GM18909 (cell line): ENCODE results near the gene EPHA8.

Experiments used
- ATAC-seq: cut with Tn5 transposase; IDR thresholded peaks from one replicate; pipeline ENCODE4 v1.9.1; 2021; ENCODE audit warnings: mild to moderate bottlenecking; ENCODE audit not compliant: unreplicated experiment, poor library complexity

EPHA8 gene

DNA sequence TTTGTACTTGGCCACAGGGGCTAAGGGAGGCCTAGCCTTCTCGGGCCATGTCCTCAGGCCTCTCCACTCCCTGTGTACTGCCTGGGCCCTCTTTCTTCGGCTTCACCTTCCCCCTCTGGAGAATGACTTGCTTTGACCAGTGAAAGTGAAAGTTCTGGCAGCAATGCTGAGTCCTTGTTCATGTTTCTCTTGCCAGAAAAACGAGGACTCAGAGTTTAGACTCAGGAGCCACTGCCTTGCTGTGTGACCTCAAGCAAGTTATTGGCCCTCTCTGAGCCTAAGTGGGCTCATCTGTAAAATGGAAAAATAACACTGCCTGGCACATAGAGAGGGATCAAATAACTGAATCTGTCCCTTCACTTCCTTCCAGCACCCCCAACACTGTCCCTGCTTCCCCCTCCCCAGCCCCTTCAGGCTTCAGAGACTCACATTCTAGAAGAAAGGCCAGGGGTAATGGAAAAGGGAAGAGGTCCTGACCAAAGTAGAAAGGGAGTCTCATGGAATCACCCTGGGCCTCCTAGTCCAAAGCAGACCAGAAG, 74.7 kb downstream of the EPHA8 start:
- ATAC-seq = no peak

DNA sequence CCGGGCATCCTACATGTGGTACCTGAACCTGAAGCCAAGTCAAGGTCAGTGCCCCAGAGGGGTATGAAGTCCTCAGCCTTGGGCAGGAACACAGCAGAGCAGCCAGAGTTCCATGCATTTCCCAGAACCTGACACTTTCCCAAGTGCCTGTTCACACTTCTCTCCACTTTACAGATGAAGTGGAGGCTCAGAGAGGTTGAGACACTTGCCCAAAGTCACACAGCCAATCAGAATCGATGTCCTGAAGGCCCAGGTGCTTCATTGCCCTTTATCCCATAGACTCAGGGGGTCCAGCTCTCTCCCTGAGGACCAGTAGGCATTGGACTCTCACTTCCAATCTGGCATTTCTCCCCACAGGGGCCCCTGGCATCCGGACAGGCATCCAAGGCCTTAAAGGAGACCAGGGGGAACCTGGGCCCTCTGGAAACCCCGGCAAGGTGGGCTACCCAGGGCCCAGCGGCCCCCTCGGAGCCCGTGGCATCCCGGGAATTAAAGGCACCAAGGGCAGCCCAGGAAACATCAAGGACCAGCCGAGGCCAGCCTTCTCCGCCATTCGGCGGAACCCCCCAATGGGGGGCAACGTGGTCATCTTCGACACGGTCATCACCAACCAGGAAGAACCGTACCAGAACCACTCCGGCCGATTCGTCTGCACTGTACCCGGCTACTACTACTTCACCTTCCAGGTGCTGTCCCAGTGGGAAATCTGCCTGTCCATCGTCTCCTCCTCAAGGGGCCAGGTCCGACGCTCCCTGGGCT, 75.4 kb downstream of the EPHA8 start:
- ATAC-seq = no peak

DNA sequence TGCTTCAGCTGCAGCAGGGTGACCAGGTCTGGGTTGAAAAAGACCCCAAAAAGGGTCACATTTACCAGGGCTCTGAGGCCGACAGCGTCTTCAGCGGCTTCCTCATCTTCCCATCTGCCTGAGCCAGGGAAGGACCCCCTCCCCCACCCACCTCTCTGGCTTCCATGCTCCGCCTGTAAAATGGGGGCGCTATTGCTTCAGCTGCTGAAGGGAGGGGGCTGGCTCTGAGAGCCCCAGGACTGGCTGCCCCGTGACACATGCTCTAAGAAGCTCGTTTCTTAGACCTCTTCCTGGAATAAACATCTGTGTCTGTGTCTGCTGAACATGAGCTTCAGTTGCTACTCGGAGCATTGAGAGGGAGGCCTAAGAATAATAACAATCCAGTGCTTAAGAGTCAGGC, 76.0 kb downstream of the EPHA8 start:
- no peak for ATAC-seq

DNA sequence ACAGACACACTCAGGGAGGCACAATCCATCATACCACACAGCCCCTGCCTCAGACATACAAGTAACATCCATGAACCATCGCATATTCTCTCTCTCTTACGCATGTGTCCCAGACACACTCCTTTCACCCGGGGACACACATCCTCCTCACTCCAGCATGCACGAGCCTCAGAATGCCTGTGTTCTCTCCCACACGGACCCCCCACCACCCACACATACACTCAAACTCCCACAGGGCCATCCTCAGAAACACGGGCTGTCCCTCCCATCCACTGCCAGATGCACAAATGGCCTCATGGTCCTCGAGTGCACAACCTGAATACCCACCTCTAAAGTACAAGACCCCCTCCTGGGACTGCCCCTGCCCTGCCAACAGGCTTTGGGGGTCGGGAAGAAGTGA, 78.0 kb downstream of the EPHA8 start:
- ATAC-seq = no peak

DNA sequence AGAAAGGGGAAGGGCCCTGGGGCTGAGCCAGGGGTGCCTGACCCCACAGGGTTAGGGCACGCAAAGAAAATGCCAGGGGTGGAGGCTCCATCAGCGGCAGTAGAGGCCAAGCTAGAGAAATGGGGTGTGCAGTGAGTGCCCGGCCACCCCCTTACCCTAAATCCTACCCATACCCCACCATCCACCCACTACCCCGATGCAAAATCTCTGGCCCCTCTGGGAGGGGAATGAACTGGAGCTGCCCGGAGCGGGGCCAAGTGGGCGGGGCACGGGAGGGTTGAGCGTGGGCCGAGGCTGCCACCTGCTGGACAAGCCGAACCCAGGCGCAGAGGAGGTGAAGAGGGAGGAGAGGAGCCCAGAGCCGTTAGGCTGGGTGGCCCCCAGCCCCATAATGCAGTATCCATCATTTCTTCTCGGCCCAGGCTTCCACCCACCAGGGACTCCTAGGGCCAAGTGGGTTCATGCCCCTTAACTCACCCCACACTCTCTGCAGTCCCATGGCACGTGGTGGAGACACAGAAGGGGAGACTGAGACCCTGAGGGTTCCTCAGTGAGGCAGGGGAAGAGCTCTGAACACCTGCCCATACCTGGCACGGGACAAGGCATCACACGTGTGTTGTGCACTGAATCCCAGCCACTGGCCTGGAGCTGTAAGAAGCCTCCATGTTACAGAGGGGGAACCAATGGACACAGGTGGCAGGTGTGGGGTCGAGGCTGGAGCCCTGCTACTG, 78.8 kb downstream of the EPHA8 start:
- ATAC-seq = no peak

DNA sequence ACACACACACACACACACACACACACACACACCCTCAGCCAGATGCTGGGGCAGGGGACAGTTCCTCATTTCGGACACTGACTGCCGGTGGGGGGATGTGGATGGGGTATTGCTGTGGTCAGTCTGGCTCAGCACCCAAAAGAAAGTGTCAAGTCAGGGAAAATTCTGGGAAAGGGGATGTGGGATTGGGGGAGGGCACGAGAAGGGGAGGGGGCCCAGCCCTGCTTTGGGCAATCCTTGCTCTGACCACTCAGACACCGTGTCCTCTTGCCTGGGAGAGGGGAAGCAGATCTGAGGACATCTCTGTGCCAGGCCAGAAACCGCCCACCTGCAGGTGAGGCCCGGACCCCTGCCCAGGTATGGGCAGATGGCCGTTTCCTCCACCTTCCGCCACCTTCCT, 80.1 kb downstream of the EPHA8 start, which contains the start of gene C1QC:
TSS of gene C1QC (plus strand) at position 253 of the 400 bp plus-strand sequence. CDS start 391 bp downstream, outside the sequence.
- ATAC-seq = no peak

DNA sequence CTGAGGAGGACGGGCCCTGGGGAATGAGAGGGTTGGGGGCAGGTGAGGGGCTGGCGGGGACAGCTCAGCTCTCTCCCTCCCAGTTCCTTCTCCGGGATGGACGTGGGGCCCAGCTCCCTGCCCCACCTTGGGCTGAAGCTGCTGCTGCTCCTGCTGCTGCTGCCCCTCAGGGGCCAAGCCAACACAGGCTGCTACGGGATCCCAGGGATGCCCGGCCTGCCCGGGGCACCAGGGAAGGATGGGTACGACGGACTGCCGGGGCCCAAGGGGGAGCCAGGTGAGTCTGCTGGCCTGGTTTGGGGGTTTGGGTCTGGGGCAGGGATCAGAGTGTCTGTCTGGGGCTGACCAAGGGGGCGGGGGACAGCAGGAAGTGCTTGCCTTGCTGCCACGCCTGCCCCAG, 80.6 kb downstream of the EPHA8 start:
- no peak for ATAC-seq

DNA sequence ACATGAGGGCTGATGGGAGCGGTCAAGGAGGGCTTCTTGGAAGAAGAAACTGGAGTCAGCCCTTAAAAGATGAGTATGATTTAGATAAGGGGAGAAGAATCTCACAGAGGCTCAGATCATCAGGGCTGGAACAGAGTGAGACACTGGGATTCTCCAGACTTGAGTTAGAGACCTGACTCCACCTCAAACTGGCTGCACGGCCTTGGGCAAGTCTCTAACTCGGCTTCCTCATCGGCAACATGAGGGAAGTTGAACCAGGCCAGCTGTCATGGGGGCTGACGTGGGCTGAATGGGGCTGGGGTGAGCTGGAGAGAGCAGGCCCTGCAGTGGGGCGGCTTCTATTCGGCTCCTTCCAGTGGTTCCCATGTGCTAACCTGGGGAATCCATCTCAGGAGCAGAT, 82.6 kb downstream of the EPHA8 start:
- no peak for ATAC-seq

DNA sequence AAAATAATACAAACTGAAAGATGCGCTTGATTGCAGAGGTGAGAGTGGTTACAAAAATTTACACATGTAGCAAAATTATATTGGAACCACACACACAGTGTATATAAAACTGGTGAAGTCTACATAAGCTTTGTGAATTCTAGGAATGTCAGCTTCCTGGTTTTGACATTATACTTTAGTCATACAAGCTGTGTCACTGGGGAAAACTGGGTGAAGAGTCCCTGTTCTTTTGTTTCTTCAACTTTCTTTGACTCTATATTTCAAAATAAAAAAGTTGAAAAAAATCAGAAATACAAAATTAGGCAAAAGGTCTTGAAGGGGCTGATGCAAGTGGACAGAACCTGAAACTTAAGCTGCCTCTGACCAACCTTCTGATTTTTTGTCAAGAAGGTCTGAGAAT, 83.1 kb downstream of the EPHA8 start:
- ATAC-seq = no peak

DNA sequence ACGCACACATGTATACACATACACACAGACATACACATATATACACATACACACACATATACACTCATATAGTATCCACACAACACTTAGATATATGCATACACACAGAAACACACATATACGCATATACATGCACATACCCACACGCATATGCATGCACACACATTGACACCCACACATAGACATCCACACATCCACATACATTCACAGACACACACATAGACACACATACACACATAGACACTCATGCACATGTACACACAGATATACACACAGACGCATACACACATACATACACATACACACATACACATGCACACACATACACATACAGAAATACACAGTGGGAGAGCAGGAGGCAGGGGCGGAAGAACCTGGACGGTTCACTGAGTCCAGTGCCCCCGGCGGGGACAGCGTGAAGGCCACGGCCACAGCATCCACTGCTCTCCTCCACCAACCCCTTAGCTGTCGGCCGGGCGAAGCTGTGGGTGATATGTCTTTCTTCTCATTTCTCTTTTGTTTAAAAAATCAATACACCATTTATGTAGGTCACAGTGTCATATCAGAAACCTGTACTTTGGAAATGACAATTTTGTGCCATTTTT, 86.9 kb downstream of the EPHA8 start:
- ATAC-seq = no peak

DNA sequence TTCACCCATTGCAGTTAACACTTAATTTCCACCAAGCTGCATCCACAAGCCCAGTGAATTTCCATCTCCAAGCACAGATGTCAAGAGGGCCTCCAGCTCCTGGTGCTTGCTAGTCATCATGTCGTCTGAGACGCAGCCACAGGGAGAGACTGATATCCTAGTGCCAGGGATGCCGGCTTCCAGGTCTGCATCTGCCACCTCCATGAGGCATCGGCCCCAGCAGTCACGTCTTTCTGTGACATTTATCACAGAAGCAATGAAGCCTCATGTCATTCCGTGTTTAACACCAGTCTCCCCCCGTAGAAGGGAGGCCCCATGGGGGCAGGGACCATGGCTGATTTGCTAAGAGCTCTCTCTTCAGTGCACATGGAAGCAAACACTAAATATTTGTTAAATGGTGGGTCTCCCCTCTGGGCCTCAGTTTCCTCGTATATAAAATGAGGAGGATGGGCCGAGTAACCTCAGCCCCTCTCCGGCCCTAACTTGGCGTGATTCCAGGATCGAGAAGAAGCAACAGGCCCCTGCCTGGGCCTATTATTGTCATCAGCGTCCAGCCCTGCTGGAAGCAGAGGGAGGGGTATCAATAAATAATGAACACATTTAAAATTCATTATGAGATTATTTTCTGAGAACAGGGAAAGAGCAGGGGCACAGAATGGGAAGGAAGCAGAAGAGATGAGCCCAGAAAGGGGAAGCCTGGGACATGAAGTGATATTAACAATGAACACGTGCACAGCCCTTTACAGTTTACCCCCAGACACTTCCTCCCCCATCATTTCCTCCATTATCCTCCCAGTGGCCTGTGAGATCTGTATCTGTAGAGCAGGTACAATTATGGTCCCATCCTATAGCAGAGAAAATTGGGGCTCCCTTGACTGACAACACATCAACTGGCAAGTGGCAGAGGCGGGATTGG, 88.9 kb downstream of the EPHA8 start:
- no peak for ATAC-seq

DNA sequence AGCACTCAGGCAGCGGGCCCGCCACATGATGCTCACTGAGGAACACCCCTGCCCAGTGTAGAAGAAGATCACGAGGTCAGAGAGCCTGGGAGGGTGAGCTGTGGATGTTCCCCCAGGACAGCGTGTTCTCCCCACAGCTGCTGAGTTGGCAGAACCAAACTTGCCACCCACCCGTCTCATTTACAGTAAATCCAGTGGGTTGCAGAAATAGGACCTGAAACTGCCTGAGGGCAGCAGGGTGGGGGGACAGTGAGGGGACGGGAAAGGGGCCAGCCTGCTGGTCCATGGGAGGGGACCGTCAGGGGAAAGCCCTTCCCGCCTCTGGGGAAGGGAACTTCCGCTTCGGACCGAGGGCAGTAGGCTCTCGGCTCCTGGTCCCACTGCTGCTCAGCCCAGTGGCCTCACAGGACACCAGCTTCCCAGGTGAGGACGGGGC, 89.6 kb downstream of the EPHA8 start, which contains the start of gene C1QB:
TSS of gene C1QB (plus strand) at position 356 of the 436 bp plus-strand sequence. CDS start 6,227 bp downstream, outside the sequence.
- ATAC-seq = no peak
